HepG2 (cell line): ENCODE results near the gene ZNF578. TPM values are rescaled to one million over a fixed set of nuclear protein-coding genes. Genes with fewer than 3 reads are reported as not detected.

Source experiments
- ATAC-seq: fragments of 200-7000 bp; cut with Tn5 transposase; 3 replicates; pipeline ENCODE4 v1.9.1; 2020; ENCODE audit warnings: mild to moderate bottlenecking, moderate library complexity
- BruUV-seq: library from RNA; stranded (reverse); fragments of 400-500 nt; replicated peaks from 2 replicates; lab custom pipeline; 2021; lab: Mats Ljungman, UMichigan
- CTCF ChIA-PET: fragments of 300-600 bp; formaldehyde crosslinking; extraction: SDS; loops from one replicate; lab custom pipeline; 2021; ENCODE audit warnings: low total read pairs, inconsistent platforms, low intra/inter-chr PET ratio; lab: Yijun Ruan, JAX
- POLR2A ChIA-PET: fragments of 350-600 bp; sonication (Branson Sonifier 250); formaldehyde crosslinking; loops from one replicate; lab custom pipeline; 2020; ENCODE audit warnings: antibody characterized with exemption, inconsistent platforms; lab: Yijun Ruan, JAX
- DNase-seq: peaks from one replicate; pipeline ENCODE4 v3.0.0-alpha.2; 2015; ENCODE audit warnings: low spot score
- FAIRE-seq: peaks from 3 replicates; lab custom pipeline; 2011; peaks lifted over from hg19 to GRCh38; lab: Jason Lieb, UNC
- H2AFZ ChIP-seq: one replicate; pipeline ENCODE4 v1.6.1; 2011; ENCODE audit warnings: low read length, inconsistent platforms
- H3K27ac ChIP-seq: fragments of 300-600 bp; 3 replicates; pipeline ENCODE4 v1.8.0; 2011; ENCODE audit warnings: mixed run types, mild to moderate bottlenecking, mixed read lengths, low read length, inconsistent platforms; ENCODE audit not compliant: insufficient read depth; ENCODE audit errors: extremely low read length
- H3K27me3 ChIP-seq, 2 experiments: fragments of 200-600 bp in 1 of 2; 2 replicates in 1 of 2; 3 replicates in 1 of 2; pipeline versions ENCODE4 v1.6.0 to v1.8.0; 2011; ENCODE audit warnings: low read length in 2 of 2, mild to moderate bottlenecking in 2 of 2, moderate library complexity in 2 of 2, inconsistent platforms in 1 of 2; ENCODE audit not compliant: insufficient read depth in 2 of 2, control insufficient read depth in 1 of 2
- H3K36me3 ChIP-seq, 2 experiments: fragments of 200-600 bp in 1 of 2; replicated peaks in 1 of 2; 2 replicates in 1 of 2; 3 replicates in 1 of 2; pipeline versions ENCODE4 v1.5.1 to v1.8.0; 2011; ENCODE audit warnings: low read length in 2 of 2, inconsistent platforms in 1 of 2; ENCODE audit not compliant: insufficient read depth in 2 of 2, control insufficient read depth in 1 of 2
- H3K4me1 ChIP-seq: 2 replicates; pipeline ENCODE4 v1.5.1; 2012; ENCODE audit warnings: low read length, inconsistent platforms; ENCODE audit not compliant: insufficient read depth
- H3K4me2 ChIP-seq: 2 replicates; pipeline ENCODE4 v1.6.0; 2011; ENCODE audit warnings: low read depth, low read length, inconsistent platforms
- H3K4me3 ChIP-seq, 3 experiments: fragments of 200-600 bp in 1 of 3; sonication (generic), shearing (Covaris generic) in 1 of 3; replicated peaks in 1 of 3; 2 replicates each; pipeline ENCODE4 v1.5.1; 2011 to 2016; ENCODE audit warnings: low read length in 3 of 3, inconsistent platforms in 2 of 3, low read depth in 2 of 3, mild to moderate bottlenecking in 2 of 3, control low read depth in 1 of 3, mixed read lengths in 1 of 3; ENCODE audit not compliant: insufficient read depth in 1 of 3
- H3K79me2 ChIP-seq: one replicate; pipeline ENCODE4 v1.6.1; 2011; ENCODE audit warnings: low read length, inconsistent platforms; ENCODE audit not compliant: insufficient read depth
- H3K9ac ChIP-seq: 2 replicates; pipeline ENCODE4 v1.6.0; 2011; ENCODE audit warnings: mild to moderate bottlenecking, low read depth, low read length, inconsistent platforms; ENCODE audit not compliant: insufficient read depth
- H3K9me3 ChIP-seq: 2 replicates; pipeline ENCODE4 v1.5.1; 2012; ENCODE audit warnings: mild to moderate bottlenecking, low read length
- H4K20me1 ChIP-seq: 2 replicates; pipeline ENCODE4 v1.6.0; 2011; ENCODE audit warnings: inconsistent platforms, mild to moderate bottlenecking, low read length, moderate library complexity; ENCODE audit not compliant: insufficient read depth
- CBX2 ChIP-seq, 2 experiments: fragments of 200-600 bp in 1 of 2; sonication (generic); formaldehyde crosslinking in 1 of 2; IDR thresholded peaks; 2 replicates each; pipeline versions ENCODE4 v1.7.0 to v1.8.1; 2018 to 2022; ENCODE audit warnings: low read depth in 2 of 2, low read length in 1 of 2, mild to moderate bottlenecking in 1 of 2, missing genetic modification reagents in 1 of 2
- KDM4B ChIP-seq: sonication (generic); formaldehyde crosslinking; IDR thresholded peaks from 2 replicates; pipeline ENCODE4 v1.4.0; 2020; ENCODE audit warnings: missing genetic modification reagents
- PREB ChIP-seq: sonication (generic); formaldehyde crosslinking; IDR thresholded peaks from 2 replicates; pipeline ENCODE4 v1.4.0; 2020; ENCODE audit warnings: missing genetic modification reagents
- RFXANK ChIP-seq: IDR thresholded peaks from 2 replicates; pipeline ENCODE4 v1.6.1; 2016
- SP140L ChIP-seq: sonication (generic); formaldehyde crosslinking; IDR thresholded peaks from 2 replicates; pipeline ENCODE4 v1.4.0; 2020; ENCODE audit warnings: missing genetic modification reagents, borderline replicate concordance
- TCF12 ChIP-seq, 2 experiments: fragments of 450-650 bp in 1 of 2; sonication (generic) in 1 of 2; formaldehyde crosslinking in 1 of 2; IDR thresholded peaks; 2 replicates each; pipeline versions ENCODE4 v1.6.1 to v1.8.0; 2017 to 2022; ENCODE audit warnings: antibody characterized with exemption in 1 of 2, mild to moderate bottlenecking in 1 of 2, missing genetic modification reagents in 1 of 2, moderate library complexity in 1 of 2
- THAP11 ChIP-seq: IDR thresholded peaks from 2 replicates; pipeline ENCODE4 v1.6.1; 2016; ENCODE audit warnings: missing biosample characterization, missing genetic modification reagents
- ZNF382 ChIP-seq: sonication (generic); formaldehyde crosslinking; IDR thresholded peaks from 2 replicates; pipeline ENCODE4 v1.5.0; 2020; ENCODE audit warnings: missing genetic modification reagents, mild to moderate bottlenecking, borderline replicate concordance
- ZNF567 ChIP-seq: sonication (generic); formaldehyde crosslinking; IDR thresholded peaks from 2 replicates; pipeline ENCODE4 v1.8.1; 2023; ENCODE audit warnings: mild to moderate bottlenecking, missing genetic modification reagents, borderline replicate concordance
- ZNF615 ChIP-seq: sonication (generic); formaldehyde crosslinking; IDR thresholded peaks from 2 replicates; pipeline ENCODE4 v1.5.0; 2020; ENCODE audit warnings: mild to moderate bottlenecking, missing genetic modification reagents, borderline replicate concordance
- ZNF646 ChIP-seq: sonication (generic); formaldehyde crosslinking; IDR thresholded peaks from 2 replicates; pipeline ENCODE4 v1.9.0; 2021; ENCODE audit warnings: mild to moderate bottlenecking, missing genetic modification reagents
- WGBS: methylation state at CpG from one replicate; pipeline ENCODE4 v1.1.6; 2017; ENCODE audit warnings: low lambda C conversion rate; 5-methylcytosine and 5-hydroxymethylcytosine counted together
- in situ Hi-C: cut with HindIII; loops from 2 replicates; pipeline ENCODE4 v1.10.0; 2017; ENCODE audit warnings: low pct_unique_long_range_greater_than_20kb; ENCODE audit not compliant: extremely low pct_ligation_motif_present
- intact Hi-C: fragments of 100-400 bp; cut with micrococcal nuclease; formaldehyde crosslinking; loops from one replicate; pipeline ENCODE4 v1.10.0; 2022; ENCODE audit not compliant: unreplicated experiment
- polyA plus RNA-seq, 8 experiments: library from polyadenylated mRNA; depleted of rRNA in 3 of 8; stranded (reverse) in 7 of 8; unstranded in 1 of 8; fragments of >200 nt; fragmentation: Illumina TruSeq in 4 of 8; extraction: Trizol in 4 of 8; gene quantifications; 2 replicates each; pipeline versions ENCODE4 v1.2.1 to v1.2.3, GENCODE V29; 2011 to 2016; ENCODE audit warnings: low read depth in 4 of 8, missing spikeins in 1 of 8, mixed read lengths in 1 of 8; ENCODE audit not compliant: insufficient read depth in 1 of 8
- total RNA-seq, 5 experiments: library from RNA; depleted of rRNA; stranded (reverse); fragments of >200 nt; fragmentation: Illumina TruSeq; extraction: Trizol; gene quantifications; 2 replicates each; pipeline ENCODE4 v1.2.3, GENCODE V29; 2016; ENCODE audit warnings: low read depth in 1 of 5

ZNF578 gene
- total and polyA plus RNA-seq, 2 of the 13 experiments (the other 11 are each of a cell fraction or from before 2014, with no cell fraction given), result not detected

DNA sequence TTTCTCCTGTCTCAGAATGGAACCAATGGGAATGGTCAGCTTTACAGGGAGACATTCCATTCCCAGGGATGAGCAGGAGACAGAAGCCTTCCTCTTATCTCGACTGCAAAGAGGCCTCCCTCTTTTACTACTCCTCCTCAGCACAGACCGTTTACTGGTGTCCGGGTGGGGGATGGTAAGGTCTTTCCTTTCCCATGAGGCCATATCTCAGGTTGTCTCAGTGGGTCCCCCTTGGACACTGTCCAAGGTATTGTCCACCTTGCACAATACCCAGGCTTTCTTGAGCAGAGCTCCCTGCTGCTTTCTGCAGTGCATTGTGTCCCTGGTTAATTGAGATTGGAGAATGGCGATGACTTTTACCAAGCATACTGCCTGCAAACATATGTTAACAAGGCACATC lies 66.7 kb downstream of the ZNF578 start:
- peaks cover 14% of the 10 kb centered on the region; the same call in 1 of the 2 replicates for H3K4me1 ChIP-seq
- H3K9ac ChIP-seq, result no peak overlapping the region
- peak overlapping the region; percentile 63; the same call in 1 of the 2 replicates for H3K4me2 ChIP-seq
- ChIA-PET CTCF (no interaction called here), POLR2A (no interaction called here)
- peaks cover 11% of the 10 kb centered on the region for H3K9me3 ChIP-seq
- H3K36me3 ChIP-seq, result no peaks in the 10 kb centered on the region
- H3K79me2 ChIP-seq, result no peaks in the 10 kb centered on the region
- no peaks in the 10 kb centered on the region for H4K20me1 ChIP-seq
- TF ChIP-seq SP140L (CRISPR knock-in tag) (no peak), CBX2 (IDR thresholded peaks at IDR 0.05; ENCODE audit: low read depth, low read length) (no peak), CBX2 (CRISPR knock-in tag; IDR thresholded peaks at IDR 0.05; ENCODE audit: low read depth) (no peak), ZNF382 (CRISPR knock-in tag) (no peak), PREB (CRISPR knock-in tag) (no peak), ZNF567 (CRISPR knock-in tag) (no peak)
- no peak overlapping the region for H2AFZ ChIP-seq
- in situ Hi-C loops, result no loop called here
- no peak overlapping the region for H3K4me3 ChIP-seq
- WGBS, result 20% methylated on average over 3 of the region's 4 CpGs
- no peak for DNase-seq
- intact Hi-C loops, result no loop called here
- no peak for ATAC-seq
- no peak for FAIRE-seq
- no peaks in the 10 kb centered on the region; a peak in 1 of 5 replicates for H3K27me3 ChIP-seq
- no peak overlapping the region for H3K27ac ChIP-seq
- BruUV-seq, result no TSS peak

- Histone ChIP-seq H3K27ac (no peak overlapping the region), H2AFZ (no peak overlapping the region), H3K4me1 (peaks cover 14% of the 10 kb centered on the region; the same call in 1 of the 2 replicates), H3K4me3 (no peak overlapping the region), H3K27me3 (no peaks in the 10 kb centered on the region; a peak in 1 of 5 replicates), H3K36me3 (no peaks in the 10 kb centered on the region), H3K4me2 (no peak overlapping the region), H3K9me3 (peaks cover 6% of the 10 kb centered on the region; the same call in 1 of the 2 replicates), H3K9ac (no peak overlapping the region), H3K79me2 (no peaks in the 10 kb centered on the region), H4K20me1 (no peaks in the 10 kb centered on the region)
- BruUV-seq, result no TSS peak
- ATAC-seq, result no peak
- no peak for FAIRE-seq
- ChIA-PET CTCF (no interaction called here), POLR2A (interaction anchor here (1.6 kb wide), 1 partner anchor 124 kb away, joined by 3 read pairs; no protein-coding TSS in a partner anchor)
- TF ChIP-seq TCF12 (IDR thresholded peaks at IDR 0.05) (no peak), TCF12 (CRISPR knock-in tag; IDR thresholded peaks at IDR 0.05) (no peak), KDM4B (CRISPR knock-in tag) (no peak), RFXANK (no peak), ZNF646 (CRISPR knock-in tag) (no peak), ZNF615 (CRISPR knock-in tag) (no peak), THAP11 (CRISPR knock-in tag) (no peak)
- no peak for DNase-seq
- 55% methylated on average over 8 of the region's 14 CpGs for WGBS
- intact Hi-C loops, result no loop called here
- in situ Hi-C loops, result no loop called here
These were observed 69.2 kb downstream of the ZNF578 start for GRCh38 chr19:52522551-52522950.
